SH-SY5Y (cell line): ENCODE results near the gene DRG1.

ENCODE experiments used
- GATA2 ChIP-seq: IDR thresholded peaks from 2 replicates; pipeline ENCODE4 v1.6.1; 2011; ENCODE audit warnings: mild to moderate bottlenecking, low read depth, low read length
- GATA3 ChIP-seq: IDR thresholded peaks from 2 replicates; pipeline ENCODE4 v1.6.1; 2011; ENCODE audit warnings: low read depth, mild to moderate bottlenecking, low read length, moderate library complexity

DNA sequence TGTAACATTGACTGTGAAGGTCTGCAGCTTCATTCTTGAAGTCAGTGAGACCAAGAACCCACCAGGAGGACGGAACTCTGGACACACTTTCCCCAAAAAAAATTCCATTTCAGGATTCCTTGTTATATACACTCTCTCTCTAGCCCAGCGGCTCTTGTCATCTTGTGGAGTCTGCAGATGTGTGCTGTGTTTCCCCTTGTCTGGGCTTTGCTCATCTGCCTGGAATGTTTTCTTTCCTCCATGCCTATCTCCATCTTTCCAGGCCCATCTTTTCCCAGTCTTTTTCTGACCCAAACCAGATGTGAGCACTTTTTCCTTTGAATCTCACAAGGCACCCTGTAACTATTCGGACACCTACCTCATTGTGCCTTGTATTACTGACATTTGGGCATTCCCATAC lies 5.1 kb upstream of the DRG1 start:
- TF ChIP-seq GATA2 (no peak), GATA3 (no peak)
